ENCODE results near the gene FBXO24.
A peak's percentile ranks its signal among the peaks of the same experiment; 100 is the strongest.
"Not testable (repeated sequence)": the region's sequence is repeated elsewhere in the genome, so short reads cannot be mapped to it uniquely, and the experiment has no call there.

The FBXO24 gene

GRCh38 chr7:100536695-100537094 lies 49.4 kb upstream of the FBXO24 start:
- peak; percentile 83 for TF ChIP-seq ZNF121 (tag by site-specific recombination; IDR thresholded peaks at IDR 0.05)
- not testable (repeated sequence) for H3K27ac ChIP-seq (ENCODE audit: extremely low read depth, low read depth, low read length); H3K4me1 ChIP-seq (ENCODE audit: control insufficient read depth, insufficient read depth, low read length); H3K4me3 ChIP-seq (ENCODE audit: low read depth, low read length); H3K9me3 ChIP-seq (ENCODE audit: control insufficient read depth, insufficient read depth, low read depth, low read length); H3K36me3 ChIP-seq (ENCODE audit: control insufficient read depth in 2 of 2, insufficient read depth in 1 of 2, low read length in 2 of 2)
- POLR2A ChIA-PET: interaction anchor here (0.7 to 1.2 kb wide), 2 partner anchors 50 to 353 kb away, joined by 3 read pairs; partner anchors contain the start of genes FBXO24, LRCH4 and UFSP1
- CTCF ChIA-PET: interaction anchor here (0.6 to 1.2 kb wide), 3 partner anchors 16 to 116 kb away, joined by 3 to 5 read pairs (median 4); no protein-coding TSS in a partner anchor

DNA sequence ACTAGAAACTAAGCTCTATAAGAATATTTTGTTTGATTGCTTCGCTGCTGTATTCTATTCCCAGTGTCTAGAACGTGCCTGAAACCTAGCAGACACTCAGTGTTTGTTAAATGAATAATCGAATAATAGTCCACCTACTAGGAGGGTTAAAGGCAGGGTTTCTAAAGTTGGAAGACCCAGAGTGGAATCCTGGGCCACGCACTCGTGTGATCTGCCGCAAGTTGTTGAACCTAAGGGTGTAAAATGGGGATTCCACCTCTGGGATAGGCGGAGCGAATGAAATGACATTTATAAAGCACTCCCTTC lies 47.8 kb upstream of the FBXO24 start:
- 0 out of 2 replicates have a peak, but pooled peaks have one; percentile 61 for TF ChIP-seq ZNF501 (tag by site-specific recombination; IDR thresholded peaks at IDR 0.05)
- TF ChIP-seq ZNF114 (tag by site-specific recombination; IDR thresholded peaks at IDR 0.05): no peak
- TF ChIP-seq MZF1 (tag by site-specific recombination; IDR thresholded peaks at IDR 0.05; ENCODE audit: borderline replicate concordance): 0 out of 2 replicates have a peak, but pooled peaks have one; percentile 85
- TF ChIP-seq, protein P1, sequence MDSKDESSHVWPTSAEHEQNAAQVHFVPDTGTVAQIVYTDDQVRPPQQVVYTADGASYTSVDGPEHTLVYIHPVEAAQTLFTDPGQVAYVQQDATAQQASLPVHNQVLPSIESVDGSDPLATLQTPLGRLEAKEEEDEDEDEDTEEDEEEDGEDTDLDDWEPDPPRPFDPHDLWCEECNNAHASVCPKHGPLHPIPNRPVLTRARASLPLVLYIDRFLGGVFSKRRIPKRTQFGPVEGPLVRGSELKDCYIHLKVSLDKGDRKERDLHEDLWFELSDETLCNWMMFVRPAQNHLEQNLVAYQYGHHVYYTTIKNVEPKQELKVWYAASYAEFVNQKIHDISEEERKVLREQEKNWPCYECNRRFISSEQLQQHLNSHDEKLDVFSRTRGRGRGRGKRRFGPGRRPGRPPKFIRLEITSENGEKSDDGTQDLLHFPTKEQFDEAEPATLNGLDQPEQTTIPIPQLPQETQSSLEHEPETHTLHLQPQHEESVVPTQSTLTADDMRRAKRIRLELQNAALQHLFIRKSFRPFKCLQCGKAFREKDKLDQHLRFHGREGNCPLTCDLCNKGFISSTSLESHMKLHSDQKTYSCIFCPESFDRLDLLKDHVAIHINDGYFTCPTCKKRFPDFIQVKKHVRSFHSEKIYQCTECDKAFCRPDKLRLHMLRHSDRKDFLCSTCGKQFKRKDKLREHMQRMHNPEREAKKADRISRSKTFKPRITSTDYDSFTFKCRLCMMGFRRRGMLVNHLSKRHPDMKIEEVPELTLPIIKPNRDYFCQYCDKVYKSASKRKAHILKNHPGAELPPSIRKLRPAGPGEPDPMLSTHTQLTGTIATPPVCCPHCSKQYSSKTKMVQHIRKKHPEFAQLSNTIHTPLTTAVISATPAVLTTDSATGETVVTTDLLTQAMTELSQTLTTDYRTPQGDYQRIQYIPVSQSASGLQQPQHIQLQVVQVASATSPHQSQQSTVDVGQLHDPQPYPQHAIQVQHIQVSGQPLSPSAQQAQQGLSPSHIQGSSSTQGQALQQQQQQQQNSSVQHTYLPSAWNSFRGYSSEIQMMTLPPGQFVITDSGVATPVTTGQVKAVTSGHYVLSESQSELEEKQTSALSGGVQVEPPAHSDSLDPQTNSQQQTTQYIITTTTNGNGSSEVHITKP (tag by site-specific recombination; IDR thresholded peaks at IDR 0.05): 0 out of 2 replicates have a peak, but pooled peaks have one; percentile 15
- no peak for TF ChIP-seq IKZF3 (tag by site-specific recombination; IDR thresholded peaks at IDR 0.05)
- TF ChIP-seq ZNF600 (tag by site-specific recombination; IDR thresholded peaks at IDR 0.05): peak; percentile 49; the same call in 1 of the 2 replicates
- peak; percentile 51 for TF ChIP-seq ZNF335 (tag by site-specific recombination; conservative IDR thresholded peaks at IDR 0.05)
- peak; percentile 11; the same call in 1 of the 2 replicates for TF ChIP-seq SCRT2 (tag by site-specific recombination; IDR thresholded peaks at IDR 0.05)
- 0 out of 2 replicates have a peak, but pooled peaks have one; percentile 27 for TF ChIP-seq ZNF692 (tag by site-specific recombination; IDR thresholded peaks at IDR 0.05)
- no peak for TF ChIP-seq PATZ1 (tag by site-specific recombination; IDR thresholded peaks at IDR 0.05)
- peak; percentile 17; the same call in 1 of the 2 replicates for TF ChIP-seq KLF17 (tag by site-specific recombination; IDR thresholded peaks at IDR 0.05)
- no peak for TF ChIP-seq ZFP41 (tag by site-specific recombination; IDR thresholded peaks at IDR 0.05; ENCODE audit: borderline replicate concordance)
- no peak for TF ChIP-seq KLF9 (tag by site-specific recombination; IDR thresholded peaks at IDR 0.05; ENCODE audit: low read depth)
- CTCF ChIA-PET: interaction anchor here (0.8 to 0.9 kb wide), 2 partner anchors 68 to 69 kb away, joined by 3 read pairs; no protein-coding TSS in a partner anchor
- H3K4me1 ChIP-seq (ENCODE audit: control insufficient read depth, insufficient read depth, low read length): peaks cover 3% of the 10 kb centered on the region; the same call in 1 of the 2 replicates
- peak overlapping the region; percentile 3; the same call in 1 of the 2 replicates for H3K27ac ChIP-seq (ENCODE audit: extremely low read depth, low read depth, low read length)
- no peaks in the 10 kb centered on the region for H3K36me3 ChIP-seq (ENCODE audit: control insufficient read depth in 2 of 2, insufficient read depth in 1 of 2, low read length in 2 of 2)
- H3K9me3 ChIP-seq (ENCODE audit: control insufficient read depth, insufficient read depth, low read depth, low read length): no peaks in the 10 kb centered on the region
- POLR2A ChIA-PET: interaction anchor here (1.0 to 1.8 kb wide), 10 partner anchors 18 to 352 kb away, joined by 3 to 16 read pairs (median 5); partner anchors contain the start of genes FBXO24, LRCH4, MEPCE and PPP1R35
- peak overlapping the region; percentile 38 for H3K4me3 ChIP-seq (ENCODE audit: low read depth, low read length)
